GM12865 (cell line): Measurements from ENCODE around the gene ZNF680.

Source experiments
- DNase-seq: peaks from one replicate; pipeline ENCODE4 v3.0.0; 2010; ENCODE audit warnings: low read depth
- H3K4me3 ChIP-seq: 2 replicates; pipeline ENCODE4 v1.5.1; 2011; ENCODE audit warnings: mild to moderate bottlenecking, low read depth, low read length, control low read depth
- CTCF ChIP-seq: IDR thresholded peaks from 2 replicates; pipeline ENCODE4 v1.5.1; 2011; ENCODE audit warnings: low read length, control low read depth, low read depth, inconsistent platforms; ENCODE audit not compliant: insufficient read depth; ENCODE audit errors: missing control alignments

Gene ZNF680

GRCh38 chr7:64603271-64603670 is 40.4 kb upstream of the ZNF680 start:
- no peak for TF ChIP-seq CTCF
- DNase-seq = no peak
- H3K4me3 ChIP-seq = no peak overlapping the region

GRCh38 chr7:64602518-64602917 is 39.6 kb upstream of the ZNF680 start:
- TF ChIP-seq CTCF = no peak
- H3K4me3 ChIP-seq = no peak overlapping the region
- DNase-seq = no peak

DNA sequence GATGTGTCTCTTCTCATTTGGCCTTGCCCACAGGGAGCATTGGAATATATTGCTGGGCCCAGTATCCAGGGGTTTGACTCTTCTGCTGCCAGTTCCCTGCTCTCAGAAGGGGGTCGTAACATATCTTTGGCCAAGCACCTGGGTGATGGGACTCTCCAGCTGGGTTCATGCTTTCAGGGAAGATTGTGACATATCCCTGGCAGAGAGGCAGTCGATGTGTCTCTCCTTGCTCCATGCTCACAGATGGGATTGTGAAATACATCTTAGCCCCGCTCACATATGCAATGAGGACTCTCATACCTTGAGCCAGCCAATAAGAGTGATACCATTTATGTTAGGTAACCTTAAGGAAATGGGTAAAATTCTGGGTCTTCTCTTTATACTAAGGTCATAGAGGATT is 39.2 kb upstream of the ZNF680 start:
- TF ChIP-seq CTCF = no peak
- no peak overlapping the region for H3K4me3 ChIP-seq
- DNase-seq = no peak

GRCh38 chr7:64599359-64599758 is 36.5 kb upstream of the ZNF680 start:
- no peak for DNase-seq
- no peak for TF ChIP-seq CTCF
- no peak overlapping the region for H3K4me3 ChIP-seq

GRCh38 chr7:64590971-64591370 is 28.1 kb upstream of the ZNF680 start:
- no peak overlapping the region for H3K4me3 ChIP-seq
- TF ChIP-seq CTCF = no peak
- no peak for DNase-seq

DNA sequence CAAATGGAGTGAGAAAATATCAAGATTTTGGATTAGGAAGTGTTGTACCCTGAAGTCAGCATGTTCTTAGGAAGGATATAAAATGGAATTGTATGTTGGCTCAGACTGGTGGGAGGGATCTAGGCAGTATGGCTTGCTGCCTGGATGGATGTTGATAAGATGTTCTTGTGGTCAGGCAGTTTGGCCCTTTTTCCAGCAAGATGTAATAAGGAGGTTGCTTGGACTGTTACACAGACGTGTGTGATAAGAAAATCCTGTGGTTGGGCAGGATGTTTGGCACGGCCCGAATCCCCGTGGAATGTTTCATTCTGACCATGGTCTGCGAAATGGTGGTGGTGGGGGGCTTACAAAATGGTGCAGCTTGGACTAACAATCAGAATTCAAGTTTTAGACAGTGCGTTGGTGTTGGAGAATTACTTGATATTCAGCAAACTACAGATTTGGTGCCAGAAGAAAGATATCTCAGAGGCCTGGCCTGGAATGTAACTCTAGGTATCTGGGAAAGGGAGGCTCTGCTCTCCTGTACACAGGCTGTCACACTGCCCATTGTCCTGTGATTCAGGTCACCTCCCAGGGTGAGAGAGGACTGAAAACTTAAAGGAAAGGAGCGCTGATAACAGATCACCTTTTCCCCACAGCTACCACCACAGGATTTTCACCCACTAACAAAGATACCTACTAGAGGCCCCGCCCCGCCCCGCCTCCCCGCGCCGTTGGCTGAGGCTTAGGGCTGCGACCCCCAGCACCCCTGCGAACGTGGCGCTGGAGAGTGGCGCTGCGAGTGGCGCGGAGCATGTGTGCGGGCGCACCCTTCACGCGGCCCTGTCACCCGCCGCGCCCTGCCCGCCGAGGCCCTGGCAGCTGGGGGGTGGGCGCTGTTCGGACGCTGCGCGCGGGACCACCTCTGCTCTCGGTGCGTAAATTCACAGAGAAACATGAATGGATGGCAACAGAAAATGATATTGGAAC is 19.3 kb upstream of the ZNF680 start:
- no peak for DNase-seq
- H3K4me3 ChIP-seq = no peak overlapping the region
- no peak for TF ChIP-seq CTCF

DNA sequence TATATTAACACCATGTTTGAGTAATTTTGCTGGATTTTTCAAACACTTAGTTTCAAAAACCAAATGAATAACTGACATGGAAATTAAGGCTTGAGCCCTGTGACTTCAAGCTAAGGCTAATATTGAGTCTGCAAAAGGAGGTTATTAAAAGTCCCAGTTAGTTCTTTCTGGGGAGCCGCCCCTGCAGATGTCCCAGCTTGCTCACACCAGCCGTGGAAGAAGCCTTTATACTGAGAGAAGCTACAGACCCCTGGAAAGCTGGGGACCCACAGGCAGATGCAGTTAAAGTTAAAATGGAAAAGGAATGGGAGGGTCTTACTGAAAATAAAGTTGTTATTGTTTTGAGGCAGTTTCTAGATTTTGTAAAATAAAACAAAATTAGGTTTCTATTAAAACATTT is 18.5 kb upstream of the ZNF680 start:
- TF ChIP-seq CTCF = no peak
- DNase-seq = no peak
- H3K4me3 ChIP-seq = no peak overlapping the region
